HepG2 (cell line): ENCODE results near the gene TMBIM4.

Experiments
- BCLAF1 ChIP-seq: fragments of 450-650 bp; IDR thresholded peaks from 2 replicates; pipeline ENCODE4 v1.6.1; 2017; ENCODE audit warnings: mild to moderate bottlenecking
- CTCF ChIP-seq: sonication (generic); formaldehyde crosslinking; IDR thresholded peaks from 2 replicates; pipeline ENCODE4 v1.5.0; 2020; ENCODE audit warnings: mild to moderate bottlenecking, missing genetic modification reagents, moderate library complexity
- EZH2 ChIP-seq: conservative IDR thresholded peaks from 2 replicates; pipeline ENCODE4 v1.6.1; 2012; ENCODE audit warnings: mild to moderate bottlenecking, low read depth, low read length, moderate library complexity
- GABPA ChIP-seq, 2 experiments: IDR thresholded peaks; 2 replicates each; pipeline ENCODE4 v1.6.1; 2011 to 2016; ENCODE audit warnings: low read depth in 2 of 2, low read length in 1 of 2, missing biosample characterization in 1 of 2, missing genetic modification characterization in 1 of 2
- MAFF ChIP-seq: IDR thresholded peaks from 2 replicates; pipeline ENCODE4 v1.6.1; 2011; ENCODE audit warnings: low read depth, low read length, improper control_type of control experiment
- RBAK ChIP-seq: sonication (generic); formaldehyde crosslinking; IDR thresholded peaks from 2 replicates; pipeline ENCODE4 v1.5.1; 2020; ENCODE audit warnings: mild to moderate bottlenecking, missing genetic modification reagents
- TARDBP ChIP-seq: sonication (generic); formaldehyde crosslinking; IDR thresholded peaks from 2 replicates; pipeline ENCODE4 v1.8.0; 2022; ENCODE audit warnings: mild to moderate bottlenecking, missing genetic modification reagents
- ZFYVE20 ChIP-seq: sonication (generic); formaldehyde crosslinking; IDR thresholded peaks from 2 replicates; pipeline ENCODE4 v1.8.0; 2023; ENCODE audit warnings: low read depth, mild to moderate bottlenecking, moderate library complexity, missing genetic modification reagents, borderline replicate concordance
- TF ChIP-seq, protein P1 (sequence below): sonication (generic); formaldehyde crosslinking; IDR thresholded peaks from 2 replicates; pipeline ENCODE4 v1.4.0; 2020; ENCODE audit warnings: missing genetic modification reagents

DNA sequence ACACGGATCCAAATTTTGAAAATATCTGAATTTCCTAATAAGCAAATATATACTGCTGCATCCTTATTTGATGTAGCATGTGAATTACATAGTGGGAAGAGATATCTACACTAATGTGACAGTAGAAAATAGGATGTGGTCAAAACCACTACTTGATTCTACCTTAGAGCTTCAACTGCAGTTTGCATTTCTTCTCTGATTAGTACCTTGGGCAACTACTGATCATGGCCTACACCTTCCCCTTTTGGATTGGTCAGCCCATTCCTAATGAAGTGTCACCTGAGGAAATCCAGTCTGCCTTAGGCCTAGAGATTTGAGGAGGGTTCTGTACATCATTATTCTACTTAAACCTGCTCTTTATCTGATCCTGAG lies 49.9 kb downstream of the TMBIM4 start:
- no peak for TF ChIP-seq MAFF
- no peak for TF ChIP-seq GABPA (IDR thresholded peaks at IDR 0.05; ENCODE audit: low read depth, low read length)
- TF ChIP-seq GABPA (CRISPR knock-in tag; IDR thresholded peaks at IDR 0.05; ENCODE audit: low read depth): no peak
- TF ChIP-seq BCLAF1: no peak
- TF ChIP-seq, protein P1, sequence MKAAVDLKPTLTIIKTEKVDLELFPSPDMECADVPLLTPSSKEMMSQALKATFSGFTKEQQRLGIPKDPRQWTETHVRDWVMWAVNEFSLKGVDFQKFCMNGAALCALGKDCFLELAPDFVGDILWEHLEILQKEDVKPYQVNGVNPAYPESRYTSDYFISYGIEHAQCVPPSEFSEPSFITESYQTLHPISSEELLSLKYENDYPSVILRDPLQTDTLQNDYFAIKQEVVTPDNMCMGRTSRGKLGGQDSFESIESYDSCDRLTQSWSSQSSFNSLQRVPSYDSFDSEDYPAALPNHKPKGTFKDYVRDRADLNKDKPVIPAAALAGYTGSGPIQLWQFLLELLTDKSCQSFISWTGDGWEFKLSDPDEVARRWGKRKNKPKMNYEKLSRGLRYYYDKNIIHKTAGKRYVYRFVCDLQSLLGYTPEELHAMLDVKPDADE (CRISPR knock-in tag): no peak
- no peak for TF ChIP-seq CTCF
- TF ChIP-seq ZFYVE20 (CRISPR knock-in tag): no peak
- no peak for TF ChIP-seq RBAK
- TF ChIP-seq EZH2: no peak
- TF ChIP-seq TARDBP: no peak
